GM20000 (cell line): ENCODE measurements around the gene DDIT4.
"Not testable (repeated sequence)": the region's sequence is repeated elsewhere in the genome, so short reads cannot be mapped to it uniquely, and the experiment has no call there.

ENCODE experiments used
- DNase-seq: peaks from one replicate; pipeline ENCODE4 v3.0.0; 2012; ENCODE audit warnings: low spot score
- TF ChIP-seq, protein P1 (sequence below): IDR thresholded peaks from 2 replicates; pipeline ENCODE4 v1.5.1; 2012; ENCODE audit warnings: mild to moderate bottlenecking, control low read depth; ENCODE audit errors: extremely low read depth, missing control alignments

DDIT4 gene

DNA sequence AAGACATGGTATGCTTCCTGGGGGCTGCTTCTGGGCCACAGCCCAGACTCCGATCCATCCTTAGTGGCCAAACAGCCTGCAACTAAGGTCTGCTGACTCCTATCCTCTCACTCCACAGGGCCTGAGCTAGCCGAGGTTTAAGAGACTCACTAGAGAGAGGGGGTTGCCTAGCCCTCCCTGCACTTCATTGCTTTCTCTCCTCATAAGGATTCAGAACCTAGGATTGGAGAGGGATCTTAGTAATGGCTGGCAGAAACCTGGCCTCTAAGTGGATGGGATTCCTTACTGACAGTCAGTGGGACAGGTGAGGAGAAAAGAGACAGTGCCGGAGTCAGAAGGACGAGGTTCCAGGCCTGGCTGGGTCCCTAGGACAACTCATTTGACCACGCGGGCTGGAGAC lies 8.2 kb upstream of the DDIT4 start:
- no peak for DNase-seq
- TF ChIP-seq, protein P1, sequence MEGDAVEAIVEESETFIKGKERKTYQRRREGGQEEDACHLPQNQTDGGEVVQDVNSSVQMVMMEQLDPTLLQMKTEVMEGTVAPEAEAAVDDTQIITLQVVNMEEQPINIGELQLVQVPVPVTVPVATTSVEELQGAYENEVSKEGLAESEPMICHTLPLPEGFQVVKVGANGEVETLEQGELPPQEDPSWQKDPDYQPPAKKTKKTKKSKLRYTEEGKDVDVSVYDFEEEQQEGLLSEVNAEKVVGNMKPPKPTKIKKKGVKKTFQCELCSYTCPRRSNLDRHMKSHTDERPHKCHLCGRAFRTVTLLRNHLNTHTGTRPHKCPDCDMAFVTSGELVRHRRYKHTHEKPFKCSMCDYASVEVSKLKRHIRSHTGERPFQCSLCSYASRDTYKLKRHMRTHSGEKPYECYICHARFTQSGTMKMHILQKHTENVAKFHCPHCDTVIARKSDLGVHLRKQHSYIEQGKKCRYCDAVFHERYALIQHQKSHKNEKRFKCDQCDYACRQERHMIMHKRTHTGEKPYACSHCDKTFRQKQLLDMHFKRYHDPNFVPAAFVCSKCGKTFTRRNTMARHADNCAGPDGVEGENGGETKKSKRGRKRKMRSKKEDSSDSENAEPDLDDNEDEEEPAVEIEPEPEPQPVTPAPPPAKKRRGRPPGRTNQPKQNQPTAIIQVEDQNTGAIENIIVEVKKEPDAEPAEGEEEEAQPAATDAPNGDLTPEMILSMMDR = no peak

DNA sequence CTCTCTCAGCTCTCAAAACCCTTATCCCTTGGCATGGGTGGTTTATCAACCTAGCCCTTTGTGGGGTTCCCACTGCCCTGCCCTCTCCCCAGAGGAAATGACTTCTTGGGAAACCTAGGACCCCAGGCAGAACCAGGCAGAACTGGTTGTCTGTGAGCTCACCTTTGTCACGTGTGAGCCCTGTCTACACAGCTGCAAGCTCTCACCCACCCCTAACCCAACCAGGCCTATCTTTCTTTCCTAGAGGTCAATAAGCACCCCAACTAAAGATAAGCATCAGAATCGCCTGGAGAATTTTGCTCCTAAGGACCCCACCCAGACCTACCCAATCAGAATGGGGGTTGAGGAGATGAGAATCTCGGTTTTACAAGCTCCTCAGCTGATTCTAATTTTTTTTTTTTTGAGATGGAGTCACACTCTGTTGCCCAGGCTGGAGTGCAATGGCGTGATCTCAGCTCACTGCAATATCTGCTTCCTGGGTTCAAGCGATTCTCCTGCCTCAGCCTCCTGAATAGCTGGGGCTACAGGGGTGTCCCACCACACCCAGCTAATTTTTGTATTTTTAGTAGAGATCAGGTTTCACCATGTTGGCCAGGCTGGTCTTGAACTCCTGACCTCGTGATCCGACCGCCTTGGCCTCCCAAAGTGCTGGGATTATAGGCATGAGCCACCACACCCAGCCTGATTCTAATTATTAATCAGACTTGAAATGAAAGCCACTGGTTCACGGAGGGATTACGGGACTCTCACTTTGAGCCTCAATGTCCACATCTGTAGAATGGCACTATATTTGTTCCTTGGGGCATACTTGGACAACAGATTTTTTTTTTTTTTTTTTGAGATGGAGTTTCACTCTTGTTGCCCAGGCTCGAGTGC lies 7.5 kb upstream of the DDIT4 start:
- no peak for DNase-seq
- TF ChIP-seq, protein P1 = no peak

DNA sequence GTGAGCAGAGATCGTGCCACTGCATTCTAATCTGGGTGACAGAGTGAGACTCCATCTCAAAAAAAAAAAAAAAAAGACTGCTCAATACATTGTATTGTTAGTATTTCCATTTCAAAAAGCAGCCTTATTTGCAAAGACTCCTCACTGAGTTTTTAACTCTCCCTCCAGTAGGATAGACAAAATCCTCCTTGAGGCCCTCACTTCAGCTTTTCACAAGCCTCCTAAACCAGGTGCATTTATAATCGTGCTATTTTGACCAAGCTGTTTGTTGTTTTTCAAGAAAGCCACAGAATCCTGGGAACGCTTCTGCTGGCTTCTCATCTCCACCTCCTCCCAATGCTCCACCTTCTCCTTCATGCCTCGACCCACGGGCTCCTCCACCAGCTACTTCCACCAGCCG lies 6.3 kb upstream of the DDIT4 start:
- DNase-seq = no peak
- TF ChIP-seq, protein P1 = no peak

DNA sequence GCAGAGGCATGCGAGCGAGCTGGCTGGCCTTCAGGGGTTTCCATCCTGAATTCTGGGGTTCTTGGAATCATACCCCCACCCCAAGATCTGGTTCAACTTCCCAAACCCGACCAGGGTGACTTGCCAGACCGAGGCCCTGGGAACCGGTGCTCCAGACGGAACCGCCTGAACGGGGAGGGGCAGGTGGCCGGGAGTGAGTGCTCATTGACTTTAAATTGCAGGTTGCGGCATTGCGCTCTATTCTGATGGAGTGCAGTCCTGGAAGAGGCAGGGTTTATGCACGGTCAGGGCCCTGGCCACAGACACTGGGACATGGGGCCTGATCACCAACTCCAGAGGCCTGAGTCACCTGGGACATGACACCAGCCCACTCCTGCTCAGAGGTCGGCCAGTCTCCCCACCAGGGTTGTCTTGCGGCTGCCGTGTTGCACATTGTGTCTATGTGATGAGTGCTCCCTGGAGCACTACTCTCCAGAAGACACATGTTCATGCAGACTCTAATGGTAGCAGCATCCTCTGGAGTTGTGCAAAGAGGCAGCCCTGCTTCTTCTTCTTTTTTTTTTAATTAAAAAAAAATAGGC lies 5.8 kb upstream of the DDIT4 start:
- TF ChIP-seq, protein P1 = no peak
- no peak for DNase-seq

DNA sequence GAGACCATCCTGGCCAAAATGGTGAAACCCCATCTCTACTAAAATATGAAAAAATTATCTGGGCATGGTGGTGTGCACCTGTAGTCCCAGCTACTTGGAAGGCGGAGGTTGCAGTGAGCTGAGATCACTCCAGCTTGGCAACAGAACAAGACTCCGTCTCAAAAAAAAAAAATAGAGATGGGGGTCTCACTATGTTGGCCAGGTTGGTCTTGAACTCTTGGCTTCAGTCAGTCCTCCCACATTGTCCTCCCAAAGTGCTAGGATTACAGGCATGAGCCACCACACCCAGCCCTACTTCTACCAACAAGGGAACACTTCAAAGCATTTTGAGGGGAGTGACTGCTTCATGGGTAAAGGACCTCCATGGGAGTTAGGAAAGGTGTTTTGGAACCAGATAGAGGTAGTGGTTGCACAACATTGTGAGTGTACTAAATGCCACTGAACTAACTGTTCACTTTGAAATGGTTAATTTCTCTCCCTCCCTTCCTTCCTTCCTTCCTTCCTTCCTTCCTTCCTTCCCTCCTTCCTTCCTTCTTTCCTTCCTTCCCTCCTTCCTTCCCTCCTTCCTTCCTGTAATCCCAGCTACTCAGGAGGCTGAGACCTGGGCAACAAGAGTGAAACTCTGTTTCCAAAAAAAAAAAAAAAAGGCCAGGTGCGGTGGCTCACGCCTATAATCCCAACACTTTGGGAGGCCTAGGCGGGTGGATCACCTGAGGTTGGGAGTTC lies 5.1 kb upstream of the DDIT4 start:
- not testable (repeated sequence) for DNase-seq

DNA sequence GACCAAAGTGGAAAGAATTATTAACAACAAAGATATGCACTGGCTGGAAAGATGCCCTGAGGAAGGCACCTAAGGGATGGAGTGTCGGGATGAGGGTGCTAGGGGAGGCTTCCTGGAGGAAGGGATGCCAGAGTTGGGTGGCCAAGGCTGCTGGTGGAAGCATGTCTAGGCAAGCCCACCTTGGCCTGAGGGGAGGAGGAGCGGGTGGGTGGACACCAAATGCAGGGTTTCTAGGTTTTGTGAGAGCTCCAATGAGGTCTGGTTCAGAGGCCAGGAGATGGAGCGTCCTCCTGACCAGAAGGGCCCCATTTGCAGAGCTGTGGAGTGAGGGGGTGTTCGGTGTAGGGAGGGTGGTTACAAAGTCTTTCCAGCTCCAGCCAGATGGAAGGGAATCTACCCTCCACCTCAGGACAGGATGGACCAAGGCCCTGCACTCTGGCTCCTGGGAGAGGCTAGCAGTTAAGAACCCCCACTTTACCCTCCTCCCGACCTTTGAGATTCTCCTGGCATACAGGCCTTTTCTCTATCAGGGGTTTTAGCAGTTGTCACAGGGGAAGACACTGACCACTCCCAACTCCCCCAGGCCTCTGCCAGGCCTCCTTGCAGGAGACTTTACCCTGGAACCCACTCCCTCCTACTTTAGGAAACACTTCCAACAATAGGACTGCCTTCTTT lies 3.0 kb upstream of the DDIT4 start:
- no peak for DNase-seq
- TF ChIP-seq, protein P1 = no peak

DNA sequence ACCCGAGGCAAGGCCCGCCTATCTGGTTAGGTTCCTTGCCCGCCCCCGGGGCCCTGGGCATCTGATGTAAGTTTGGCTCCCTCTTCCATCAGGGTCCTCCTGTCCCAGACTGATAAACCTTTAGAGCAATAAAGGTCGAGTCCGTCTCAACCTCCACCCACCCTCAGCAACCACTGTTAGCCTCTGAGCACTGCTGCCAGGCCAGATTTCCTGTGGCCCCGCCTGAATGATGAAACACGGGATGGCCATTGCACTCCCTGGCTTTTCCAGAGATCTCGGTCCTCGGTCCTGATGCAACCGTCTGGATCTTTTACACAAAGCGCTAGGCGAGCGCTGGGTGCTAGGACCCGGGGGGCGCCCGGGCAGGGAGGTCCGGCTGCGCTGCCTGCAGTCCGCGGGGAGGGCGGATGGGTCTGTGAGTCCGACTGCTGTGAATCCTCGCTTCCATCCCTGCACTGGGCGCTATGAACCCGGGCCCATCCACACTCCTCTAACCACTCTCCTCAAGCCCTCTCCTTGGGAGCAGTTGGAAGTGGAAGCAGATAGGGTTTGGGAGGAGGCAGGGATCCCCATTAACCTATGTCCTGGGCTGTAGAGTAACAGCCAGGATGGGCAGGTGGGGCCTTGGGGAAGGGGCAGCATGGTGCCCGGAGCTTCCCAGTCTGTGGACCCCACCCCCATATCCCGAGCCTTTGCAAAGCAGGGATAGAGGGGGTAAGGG lies 875 bp upstream of the DDIT4 start:
- TF ChIP-seq, protein P1 = no peak
- peak; percentile 70 for DNase-seq
